K562 (cell line): ENCODE measurements around the gene SLC66A2. TPM values are rescaled to one million over a fixed set of nuclear protein-coding genes. Genes with fewer than 3 reads are reported as not detected.
A peak's percentile ranks its signal among the peaks of the same experiment; 100 is the strongest.

Experiments used
- ATAC-seq: fragments of 200-7000 bp; cut with Tn5 transposase; 3 replicates; pipeline ENCODE4 v1.9.1; 2020; ENCODE audit warnings: moderate library complexity
- BruUV-seq: library from RNA; stranded (reverse); fragments of 400-500 nt; replicated peaks from 2 replicates; lab custom pipeline; 2021; lab: Mats Ljungman, UMichigan
- CTCF ChIA-PET: fragments of 300-600 bp; formaldehyde crosslinking; extraction: SDS; loops from one replicate; lab custom pipeline; 2021; ENCODE audit warnings: low intra/inter-chr PET ratio; lab: Yijun Ruan, JAX
- POLR2A ChIA-PET: fragments of 300-600, 350-650 bp; sonication (Branson Sonifier 250); formaldehyde crosslinking; extraction: SDS; loops from one replicate; lab custom pipeline; 2021; ENCODE audit warnings: antibody characterized with exemption, inconsistent platforms; lab: Yijun Ruan, JAX
- DNase-seq, 4 experiments: peaks; one replicate each; pipeline versions ENCODE4 v3.0.0 to v3.0.0-alpha.2; 2011 to 2018; ENCODE audit warnings: low spot score in 3 of 4, mixed read lengths in 3 of 4; ENCODE audit errors: extremely low read depth in 1 of 4
- FAIRE-seq: peaks from 2 replicates; lab custom pipeline; 2011; peaks lifted over from hg19 to GRCh38; lab: Jason Lieb, UNC
- H2AFZ ChIP-seq: 2 replicates; pipeline ENCODE4 v1.6.0; 2011; ENCODE audit warnings: low read depth, low read length, control low read depth, inconsistent platforms
- H3K27ac ChIP-seq: fragments of 200-600 bp; 3 replicates; pipeline ENCODE4 v1.8.0; 2011; ENCODE audit warnings: low read depth, mild to moderate bottlenecking, control low read depth, inconsistent platforms, low read length, moderate library complexity, mixed read lengths; ENCODE audit errors: extremely low read depth
- H3K27me3 ChIP-seq, 2 experiments: fragments of 300-600 bp in 1 of 2; 2 replicates in 1 of 2; 3 replicates in 1 of 2; pipeline versions ENCODE4 v1.6.0 to v1.8.0; 2011; ENCODE audit warnings: inconsistent platforms in 2 of 2, low read length in 2 of 2, mild to moderate bottlenecking in 1 of 2, mixed read lengths in 1 of 2, moderate library complexity in 1 of 2; ENCODE audit not compliant: control insufficient read depth in 2 of 2, insufficient read depth in 2 of 2
- H3K36me3 ChIP-seq: fragments of 300-600 bp; 3 replicates; pipeline ENCODE4 v1.8.0; 2011; ENCODE audit warnings: mild to moderate bottlenecking, low read length, inconsistent platforms; ENCODE audit not compliant: control insufficient read depth, insufficient read depth
- H3K4me1 ChIP-seq, 2 experiments: fragments of 200-600 bp in 1 of 2; replicated peaks in 1 of 2; 2 replicates in 1 of 2; 3 replicates in 1 of 2; pipeline versions ENCODE4 v1.5.1 to v1.8.0; 2011; ENCODE audit warnings: inconsistent platforms in 2 of 2, low read length in 2 of 2, mild to moderate bottlenecking in 1 of 2, mixed read lengths in 1 of 2, moderate library complexity in 1 of 2; ENCODE audit not compliant: control insufficient read depth in 2 of 2, insufficient read depth in 2 of 2
- H3K4me2 ChIP-seq: 2 replicates; pipeline ENCODE4 v1.6.1; 2011; ENCODE audit warnings: low read length, control low read depth, inconsistent platforms, mixed read lengths; ENCODE audit not compliant: insufficient read depth
- H3K4me3 ChIP-seq: fragments of 200-600 bp; sonication (generic), shearing (Covaris generic); 2 replicates; pipeline ENCODE4 v1.5.1; 2016; ENCODE audit warnings: control low read depth, inconsistent platforms
- H3K79me2 ChIP-seq: fragments of 200-600 bp; 3 replicates; pipeline ENCODE4 v1.8.0; 2011; ENCODE audit warnings: low read length, inconsistent platforms; ENCODE audit not compliant: control insufficient read depth, insufficient read depth
- H3K9ac ChIP-seq, 2 experiments: 2 replicates each; pipeline versions ENCODE4 v1.6.0 to v1.6.1; 2011; ENCODE audit warnings: low read depth in 2 of 2, low read length in 2 of 2, control low read depth in 1 of 2, inconsistent platforms in 1 of 2, mild to moderate bottlenecking in 1 of 2, mixed read lengths in 1 of 2; ENCODE audit not compliant: insufficient read depth in 1 of 2
- H3K9me1 ChIP-seq: one replicate; pipeline ENCODE4 v1.6.0; 2011; ENCODE audit warnings: inconsistent platforms, mild to moderate bottlenecking, low read length, moderate library complexity; ENCODE audit not compliant: control insufficient read depth, insufficient read depth
- H3K9me3 ChIP-seq: replicated peaks from 2 replicates; pipeline ENCODE4 v1.5.1; 2011; ENCODE audit warnings: low read depth, low read length, inconsistent platforms; ENCODE audit not compliant: control insufficient read depth, insufficient read depth
- H4K20me1 ChIP-seq: replicated peaks from 2 replicates; pipeline ENCODE4 v1.6.1; 2011; ENCODE audit warnings: low read length, inconsistent platforms, mixed read lengths; ENCODE audit not compliant: control insufficient read depth, insufficient read depth
- ARID1B ChIP-seq: fragments of 450-650 bp; IDR thresholded peaks from 2 replicates; pipeline ENCODE4 v1.6.1; 2016; ENCODE audit warnings: antibody characterized with exemption, mild to moderate bottlenecking, inconsistent platforms
- CBFA2T2 ChIP-seq: fragments of 450-650 bp; conservative IDR thresholded peaks from 2 replicates; pipeline ENCODE4 v1.6.1; 2017; ENCODE audit warnings: mild to moderate bottlenecking
- CBFA2T3 ChIP-seq: fragments of 450-650 bp; IDR thresholded peaks from 2 replicates; pipeline ENCODE4 v1.6.1; 2017
- EZH2 ChIP-seq: IDR thresholded peaks from 2 replicates; pipeline ENCODE4 v1.6.1; 2012; ENCODE audit warnings: low read depth, mild to moderate bottlenecking, inconsistent platforms, low read length, borderline replicate concordance
- FOXM1 ChIP-seq, 2 experiments: fragments of 450-650 bp in 1 of 2; sonication (generic) in 1 of 2; formaldehyde crosslinking in 1 of 2; IDR thresholded peaks; 2 replicates each; pipeline versions ENCODE4 v1.6.1 to v1.9.0; 2017 to 2022; ENCODE audit warnings: low read depth in 2 of 2, mild to moderate bottlenecking in 2 of 2, missing genetic modification reagents in 1 of 2, moderate library complexity in 1 of 2
- KDM1A ChIP-seq, 2 experiments: fragments of 450-650 bp; IDR thresholded peaks; 2 replicates each; pipeline ENCODE4 v1.6.1; 2016; ENCODE audit warnings: mild to moderate bottlenecking in 2 of 2
- NCOR1 ChIP-seq: fragments of 450-650 bp; IDR thresholded peaks from 2 replicates; pipeline ENCODE4 v1.6.1; 2016; ENCODE audit warnings: mild to moderate bottlenecking, moderate library complexity
- NKRF ChIP-seq: fragments of 450-650 bp; IDR thresholded peaks from 2 replicates; pipeline ENCODE4 v1.6.1; 2016; ENCODE audit warnings: borderline replicate concordance
- RBFOX2 ChIP-seq: fragments of 200-400 bp; formaldehyde crosslinking; IDR thresholded peaks from 2 replicates; pipeline ENCODE4 v1.6.1; 2017; ENCODE audit warnings: low read depth, mild to moderate bottlenecking, low read length, moderate library complexity
- SP1 ChIP-seq: sonication (generic); formaldehyde crosslinking; IDR thresholded peaks from 2 replicates; pipeline ENCODE4 v1.8.1; 2022; ENCODE audit warnings: mild to moderate bottlenecking, missing genetic modification reagents
- TEAD4 ChIP-seq, 2 experiments: sonication (generic) in 1 of 2; formaldehyde crosslinking in 1 of 2; IDR thresholded peaks; 2 replicates each; pipeline versions ENCODE4 v1.6.1 to v1.8.0; 2012 to 2022; ENCODE audit warnings: borderline replicate concordance in 1 of 2, inconsistent platforms in 1 of 2, low read length in 1 of 2, mild to moderate bottlenecking in 1 of 2, missing genetic modification reagents in 1 of 2
- TFAP4 ChIP-seq: sonication (generic); formaldehyde crosslinking; IDR thresholded peaks from 2 replicates; pipeline ENCODE4 v1.8.0; 2022; ENCODE audit warnings: missing genetic modification reagents, mild to moderate bottlenecking, moderate library complexity, borderline replicate concordance
- TRIM24 ChIP-seq, 2 experiments: fragments of 450-650 bp; IDR thresholded peaks; 2 replicates each; pipeline ENCODE4 v1.6.1; 2016
- ZBTB33 ChIP-seq: sonication (generic); formaldehyde crosslinking; IDR thresholded peaks from 2 replicates; pipeline ENCODE4 v1.8.1; 2023; ENCODE audit warnings: mild to moderate bottlenecking, missing genetic modification reagents
- ZNF445 ChIP-seq: fragments of 250-450 bp; sonication (Bioruptor Pico); IDR thresholded peaks from 2 replicates; pipeline ENCODE4 v1.4.0; 2020; ENCODE audit warnings: low read depth, mild to moderate bottlenecking, moderate library complexity
- ZNF695 ChIP-seq: fragments of 450-650 bp; formaldehyde crosslinking; IDR thresholded peaks from 2 replicates; pipeline ENCODE4 v1.4.0; 2020; ENCODE audit warnings: mild to moderate bottlenecking, moderate library complexity
- WGBS: fragments of 100-300 bp; shearing (Covaris generic); methylation state at CpG from one replicate; pipeline ENCODE4 v1.1.6; 2016; ENCODE audit warnings: low coverage, mixed read lengths; ENCODE audit not compliant: insufficient coverage; ENCODE audit errors: missing lambda C conversion rate; 5-methylcytosine and 5-hydroxymethylcytosine counted together
- in situ Hi-C: fragments of 300-500 bp; cut with MboI; formaldehyde crosslinking; loops from 4 replicates; pipeline ENCODE4 v1.15.0; 2018; ENCODE audit warnings: inconsistent platforms, mixed read lengths
- intact Hi-C: fragments of 100-400 bp; cut with micrococcal nuclease; formaldehyde crosslinking; loops from 2 replicates; pipeline ENCODE4 v1.14.2; 2022
- polyA plus RNA-seq, 8 experiments: library from polyadenylated mRNA; depleted of rRNA in 4 of 8; stranded (reverse) in 5 of 8; unstranded in 3 of 8; fragments of >200 nt; fragmentation: Nextera tagmentation in 2 of 8; fragmentation: Illumina TruSeq in 1 of 8; extraction: Ambion mirVana in 2 of 8; extraction: Trizol in 1 of 8; gene quantifications; 2 replicates each; pipeline versions ENCODE4 v1.2.1 to v1.2.3, GENCODE V29; 2011 to 2014; ENCODE audit warnings: inconsistent platforms in 1 of 8, missing spikeins in 1 of 8
- total RNA-seq, 7 experiments: library from RNA; depleted of rRNA in 6 of 7; stranded (reverse); fragments of >200 nt in 6 of 7; fragmentation: Illumina TruSeq in 2 of 7; extraction: Trizol in 2 of 7; gene quantifications; 2 replicates each; pipeline versions ENCODE4 v1.2.1 to v1.2.3, GENCODE V29; 2011 to 2021; ENCODE audit warnings: low replicate concordance in 1 of 7

The SLC66A2 gene
- total and polyA plus RNA-seq, 9 of the 15 experiments (the other 6 are each of a cell fraction or from before 2014, with no cell fraction given): 0.25 to 17.5 (median 5.6) TPM

DNA sequence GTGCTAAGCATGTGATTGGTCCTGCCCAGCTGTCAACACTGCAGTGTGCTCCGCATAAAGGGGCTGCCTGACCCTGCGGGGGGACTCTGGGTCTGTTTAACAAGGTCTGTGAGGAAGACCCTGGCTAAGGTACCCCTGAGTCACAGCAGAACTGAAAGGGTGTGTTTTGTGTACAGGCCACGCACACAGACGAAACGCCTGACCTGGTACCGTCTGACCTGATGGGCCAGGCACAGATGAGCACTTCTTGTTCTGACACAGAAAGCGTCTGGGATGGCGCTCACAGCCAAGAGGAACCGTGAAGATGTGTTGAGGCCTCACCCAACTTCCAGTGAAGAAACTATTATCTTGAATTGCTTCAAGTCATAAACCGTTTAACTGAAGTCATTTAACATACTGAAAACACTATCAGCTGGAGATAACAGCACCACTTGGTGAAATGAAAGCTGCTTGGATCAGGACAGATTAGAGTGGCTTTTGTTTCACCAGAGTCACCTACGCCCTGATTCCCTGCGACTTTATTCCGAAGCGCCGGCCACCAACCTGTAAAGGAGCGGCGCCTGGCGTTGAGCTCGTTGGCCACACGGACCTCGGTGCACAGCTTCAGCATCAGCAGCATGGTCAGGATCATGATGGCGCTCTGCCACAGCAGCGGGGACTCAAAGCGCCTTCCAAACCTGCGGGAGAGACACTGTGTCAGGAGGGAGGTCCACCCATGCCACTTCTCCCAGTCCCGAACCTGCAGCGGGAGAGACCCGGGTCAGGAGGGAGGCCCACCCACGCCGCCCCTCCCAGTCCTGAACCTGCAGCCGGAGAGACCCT is 8.5 kb downstream of the SLC66A2 start:
- in situ Hi-C loops: no loop called here
- TF ChIP-seq NKRF (no peak), ARID1B (peak; percentile 44; the same call in 1 of the 2 replicates), TFAP4 (CRISPR knock-in tag) (peak; percentile 62), TRIM24 (IDR thresholded peaks at IDR 0.05) (no peak), ZBTB33 (CRISPR knock-in tag) (peak; percentile 49; the same call in 1 of the 2 replicates), CBFA2T3 (peak; percentile 66), TEAD4 (IDR thresholded peaks at IDR 0.05; ENCODE audit: low read length) (0 out of 2 replicates have a peak, but pooled peaks have one; percentile 30), TEAD4 (CRISPR knock-in tag; IDR thresholded peaks at IDR 0.05; ENCODE audit: borderline replicate concordance) (no peak), KDM1A (IDR thresholded peaks at IDR 0.05) (peak in 1 of 2 experiments; percentile 23; a peak in 2 of 4 replicates), FOXM1 (IDR thresholded peaks at IDR 0.05; ENCODE audit: low read depth) (peak; percentile 28; the same call in 1 of the 2 replicates), FOXM1 (CRISPR knock-in tag; IDR thresholded peaks at IDR 0.05; ENCODE audit: low read depth) (no peak), NCOR1 (peak; percentile 38; the same call in 1 of the 2 replicates), EZH2 (no peak), RBFOX2 (peak; percentile 23; the same call in 1 of the 2 replicates), ZNF695 (CRISPR knock-in tag) (no peak), ZNF445 (CRISPR knock-in tag) (no peak), CBFA2T2 (0 out of 2 replicates have a peak, but pooled peaks have one; percentile 21), SP1 (CRISPR knock-in tag) (0 out of 2 replicates have a peak, but pooled peaks have one; percentile 17)

More for the DNA sequence above, 8.5 kb downstream of the SLC66A2 start:
- ChIA-PET POLR2A (interaction anchor here (0.6 to 1.0 kb wide), 3 partner anchors 9 to 24 kb away, joined by 3 to 4 read pairs (median 3); partner anchors contain the start of gene SLC66A2), CTCF (no interaction called here)
- no peaks in the 10 kb centered on the region for H3K9me3 ChIP-seq
- ATAC-seq (no peak), FAIRE-seq (no peak), DNase-seq (peak in 1 of 4 experiments; percentile 16)
- H3K27me3 ChIP-seq: no peaks in the 10 kb centered on the region
- peaks cover 4% of the 10 kb centered on the region for H3K36me3 ChIP-seq
- peaks cover 16% of the 10 kb centered on the region for H4K20me1 ChIP-seq
- H3K4me1 ChIP-seq: peaks cover 6 to 37% of the 10 kb centered on the region in 2 experiments; a peak in 4 of 5 replicates
- no peaks in the 10 kb centered on the region for H3K79me2 ChIP-seq
- intact Hi-C loops: no loop called here
- no peak overlapping the region for H3K27ac ChIP-seq
- H2AFZ ChIP-seq: no peak overlapping the region
- no peaks in the 10 kb centered on the region for H3K9me1 ChIP-seq
- no TSS peak for BruUV-seq
- H3K4me2 ChIP-seq: no peak overlapping the region
- H3K4me3 ChIP-seq: no peak overlapping the region
- WGBS: 58% methylated on average over 23 of the region's 31 CpGs
- H3K9ac ChIP-seq: no peak overlapping the region; a peak in 1 of 4 replicates
